ENCODE data around the gene SLC29A3. TPM values are rescaled to one million over a fixed set of nuclear protein-coding genes. Genes with fewer than 3 reads are reported as not detected.

SLC29A3 gene
- polyA plus RNA-seq, 3 donors = 9.7 to 28.4 (median 16.6) TPM

DNA sequence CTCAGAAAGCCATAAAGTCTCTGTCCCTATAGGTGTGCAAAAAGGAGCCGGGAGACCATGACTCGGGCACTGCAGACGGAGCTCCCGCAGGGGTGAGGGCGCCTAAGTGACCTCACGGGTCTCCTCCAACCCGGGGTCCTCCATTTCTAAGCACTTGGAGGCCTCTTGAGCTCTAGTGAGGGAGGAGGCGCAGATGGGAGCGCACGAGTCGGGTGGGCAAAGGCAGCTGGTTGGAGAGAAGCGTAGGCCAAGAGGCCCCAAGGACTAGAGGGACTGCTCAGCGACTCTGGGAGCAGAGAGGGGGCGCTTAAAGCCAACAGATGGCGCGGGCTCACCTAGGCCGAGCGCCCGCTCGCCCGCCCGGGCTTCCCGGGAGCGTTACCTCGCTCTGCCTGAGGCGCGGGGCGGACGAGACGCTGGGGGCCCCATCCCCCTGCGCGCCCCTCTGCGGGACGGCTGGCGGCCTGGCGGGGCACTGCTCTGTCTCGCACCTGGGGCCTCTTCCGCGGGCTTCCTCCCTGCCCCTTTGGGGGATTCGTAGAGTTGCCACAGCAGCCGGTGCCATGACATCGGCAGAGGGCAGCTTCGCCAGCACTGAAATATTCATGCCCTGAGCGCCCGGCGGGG lies 77.1 kb downstream of the SLC29A3 start:
- Mint-ChIP-seq H3K9me3 (peaks cover 0 to 22% (median 3%) of the 10 kb centered on the region in 7 donors), H3K27ac (no peak overlapping the region), H3K4me1 (peaks cover 16% of the 10 kb centered on the region), H3K4me3 (peak overlapping the region; percentile 61 to 63), H3K36me3 (peaks cover 5 to 12% of the 10 kb centered on the region in 2 donors), H3K27me3 (ENCODE audit: low read depth in 3 of 3) (peaks cover 52 to 65% (median 53%) of the 10 kb centered on the region in 3 donors)
- H3K36me3 ChIP-seq (replicated peaks in 1 of 2; ENCODE audit: control insufficient read depth in 1 of 2, insufficient read depth in 2 of 2, low read length in 2 of 2) = no peaks in the 10 kb centered on the region
- peak overlapping the region; percentile 72 for H2AFZ ChIP-seq (ENCODE audit: insufficient read depth, low read depth, low read length, poor library complexity, severe bottlenecking)
- H3K4me3 ChIP-seq (replicated peaks in 1 of 3; ENCODE audit: low read depth in 2 of 3, low read length in 3 of 3) = peak overlapping the region in 2 of 3 experiments; percentile 1 to 64
- WGBS (ENCODE audit: insufficient coverage) = 11% methylated on average over 41 of the region's 46 CpGs
- H4K20me1 ChIP-seq (ENCODE audit: insufficient read depth, low read length) = no peaks in the 10 kb centered on the region
- H3K4me2 ChIP-seq (replicated peaks; ENCODE audit: extremely low read depth, low read length, poor library complexity, severe bottlenecking) = peak overlapping the region; percentile 85
- no peak for TF ChIP-seq CTCF (IDR thresholded peaks at IDR 0.05)
- no peak overlapping the region for H3K27ac ChIP-seq (ENCODE audit: low read depth in 1 of 2, low read length in 2 of 2)
- H3K79me2 ChIP-seq (ENCODE audit: insufficient read depth, low read length) = no peaks in the 10 kb centered on the region
- H3K4me1 ChIP-seq (ENCODE audit: control insufficient read depth in 1 of 2, insufficient read depth in 2 of 2, low read length in 2 of 2) = peaks cover 10 to 22% of the 10 kb centered on the region in 2 donors
- H3K9ac ChIP-seq (ENCODE audit: insufficient read depth, low read length, poor library complexity, severe bottlenecking) = peak overlapping the region; percentile 24
- intact Hi-C loops (cut with micrococcal nuclease) = no loop called here
- no peak for DNase-seq
- H3K9me3 ChIP-seq (replicated peaks in 1 of 2; ENCODE audit: control insufficient read depth in 1 of 2, insufficient read depth in 1 of 2, low read length in 2 of 2) = peaks cover 0 to 11% of the 10 kb centered on the region in 2 donors
- H3K27me3 ChIP-seq (ENCODE audit: control insufficient read depth in 2 of 2, insufficient read depth in 2 of 2, low read length in 2 of 2) = peaks cover 38 to 51% of the 10 kb centered on the region in 2 donors

- H3K4me3 ChIP-seq (replicated peaks in 1 of 3; ENCODE audit: low read depth in 2 of 3, low read length in 3 of 3) = peak within 1 kb of the TSS; percentile 9 to 71 (median 29)
- peak within 1 kb of the TSS; percentile 74 to 86 for H3K4me3 Mint-ChIP-seq
- no peaks in the 10 kb centered on the region for H4K20me1 ChIP-seq (ENCODE audit: insufficient read depth, low read length)
- under 1% methylated on average over 62 of the region's 91 CpGs for WGBS (ENCODE audit: insufficient coverage)
- no peak within 1 kb of the TSS for H3K27ac ChIP-seq (ENCODE audit: low read depth in 1 of 2, low read length in 2 of 2)
- DNase-seq = no peak
- H3K9me3 Mint-ChIP-seq = peaks cover 0 to 22% (median 3%) of the 10 kb centered on the region in 7 donors
- peaks cover 16% of the 10 kb centered on the region for H3K4me1 Mint-ChIP-seq
- H3K9me3 ChIP-seq (replicated peaks in 1 of 2; ENCODE audit: control insufficient read depth in 1 of 2, insufficient read depth in 1 of 2, low read length in 2 of 2) = peaks cover 0 to 11% of the 10 kb centered on the region in 2 donors
- H3K36me3 Mint-ChIP-seq = peaks cover 5 to 12% of the 10 kb centered on the region in 2 donors
- no peaks in the 10 kb centered on the region for H3K36me3 ChIP-seq (replicated peaks in 1 of 2; ENCODE audit: control insufficient read depth in 1 of 2, insufficient read depth in 2 of 2, low read length in 2 of 2)
- peak within 1 kb of the TSS; percentile 24 for H3K9ac ChIP-seq (ENCODE audit: insufficient read depth, low read length, poor library complexity, severe bottlenecking)
- H3K4me2 ChIP-seq (replicated peaks; ENCODE audit: extremely low read depth, low read length, poor library complexity, severe bottlenecking) = peak within 1 kb of the TSS; percentile 85
- H2AFZ ChIP-seq (ENCODE audit: insufficient read depth, low read depth, low read length, poor library complexity, severe bottlenecking) = peak within 1 kb of the TSS; percentile 72
- intact Hi-C loops (cut with micrococcal nuclease) = no loop called here
- peaks cover 52 to 59% (median 54%) of the 10 kb centered on the region in 3 donors for H3K27me3 Mint-ChIP-seq (ENCODE audit: low read depth in 3 of 3)
- H3K27ac Mint-ChIP-seq = no peak within 1 kb of the TSS
- no peaks in the 10 kb centered on the region for H3K79me2 ChIP-seq (ENCODE audit: insufficient read depth, low read length)
- TF ChIP-seq CTCF (IDR thresholded peaks at IDR 0.05) = no peak
- peaks cover 10 to 22% of the 10 kb centered on the region in 2 donors for H3K4me1 ChIP-seq (ENCODE audit: control insufficient read depth in 1 of 2, insufficient read depth in 2 of 2, low read length in 2 of 2)
- peaks cover 38 to 51% of the 10 kb centered on the region in 2 donors for H3K27me3 ChIP-seq (ENCODE audit: control insufficient read depth in 2 of 2, insufficient read depth in 2 of 2, low read length in 2 of 2)
Observed at GRCh38 chr10:71396711-71397295, 77.7 kb downstream of the SLC29A3 start, which contains the start of gene CDH23. Gene CDH23, plus strand, starts transcription at chr10:71396920. Its CDS starts 42,912 bp downstream, at chr10:71439832.

Measured in CD14-positive monocyte (primary cell).